Measurements from ENCODE around the gene ZEB2.

DNA sequence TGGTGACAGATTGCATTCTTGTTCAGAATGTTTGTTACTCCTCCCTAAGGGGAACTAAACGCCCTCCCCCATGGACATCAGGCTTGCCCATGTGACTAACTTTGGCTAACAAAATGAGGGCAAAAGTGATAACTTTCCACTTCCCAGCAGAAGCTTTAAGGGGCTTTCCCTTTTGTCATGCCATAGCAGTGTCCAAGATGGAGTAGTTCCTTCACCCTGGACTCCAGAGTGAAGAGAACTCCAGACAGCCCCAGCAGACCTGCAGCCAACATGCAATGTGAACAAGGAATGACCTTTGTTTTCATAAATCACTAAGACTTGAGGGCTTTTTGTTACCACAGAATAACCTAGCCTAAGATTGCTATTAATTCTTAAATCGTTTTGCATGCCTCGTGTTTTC, 163.5 kb downstream of the ZEB2 start:
- TF ChIP-seq, protein P1, sequence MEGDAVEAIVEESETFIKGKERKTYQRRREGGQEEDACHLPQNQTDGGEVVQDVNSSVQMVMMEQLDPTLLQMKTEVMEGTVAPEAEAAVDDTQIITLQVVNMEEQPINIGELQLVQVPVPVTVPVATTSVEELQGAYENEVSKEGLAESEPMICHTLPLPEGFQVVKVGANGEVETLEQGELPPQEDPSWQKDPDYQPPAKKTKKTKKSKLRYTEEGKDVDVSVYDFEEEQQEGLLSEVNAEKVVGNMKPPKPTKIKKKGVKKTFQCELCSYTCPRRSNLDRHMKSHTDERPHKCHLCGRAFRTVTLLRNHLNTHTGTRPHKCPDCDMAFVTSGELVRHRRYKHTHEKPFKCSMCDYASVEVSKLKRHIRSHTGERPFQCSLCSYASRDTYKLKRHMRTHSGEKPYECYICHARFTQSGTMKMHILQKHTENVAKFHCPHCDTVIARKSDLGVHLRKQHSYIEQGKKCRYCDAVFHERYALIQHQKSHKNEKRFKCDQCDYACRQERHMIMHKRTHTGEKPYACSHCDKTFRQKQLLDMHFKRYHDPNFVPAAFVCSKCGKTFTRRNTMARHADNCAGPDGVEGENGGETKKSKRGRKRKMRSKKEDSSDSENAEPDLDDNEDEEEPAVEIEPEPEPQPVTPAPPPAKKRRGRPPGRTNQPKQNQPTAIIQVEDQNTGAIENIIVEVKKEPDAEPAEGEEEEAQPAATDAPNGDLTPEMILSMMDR (IDR thresholded peaks at IDR 0.05 in 2 of 3, conservative IDR thresholded peaks at IDR 0.05 in 1 of 3; ENCODE audit: control insufficient read depth in 2 of 3, extremely low read depth in 1 of 3, insufficient read depth in 1 of 3, low read depth in 3 of 3, low read length in 3 of 3): no peak
- TF ChIP-seq NR2F1 (conservative IDR thresholded peaks at IDR 0.05) (no peak), RAD21 (IDR thresholded peaks at IDR 0.05; ENCODE audit: insufficient read depth, low read depth, low read length) (no peak), POLR2AphosphoS5 (IDR thresholded peaks at IDR 0.05; ENCODE audit: low read length) (no peak), EED (IDR thresholded peaks at IDR 0.05; ENCODE audit: low read depth) (no peak), SMC3 (IDR thresholded peaks at IDR 0.05; ENCODE audit: borderline replicate concordance, low read length) (no peak), CBFB (IDR thresholded peaks at IDR 0.05; ENCODE audit: low read depth) (no peak), SIN3A (IDR thresholded peaks at IDR 0.05; ENCODE audit: low read depth, low read length) (no peak), POLR2A (IDR thresholded peaks at IDR 0.05; ENCODE audit: low read depth, low read length) (no peak), NFIC (IDR thresholded peaks at IDR 0.05; ENCODE audit: low read depth, low read length) (no peak), BRCA1 (IDR thresholded peaks at IDR 0.05; ENCODE audit: low read depth, low read length) (no peak), EP300 (IDR thresholded peaks at IDR 0.05; ENCODE audit: borderline replicate concordance in 1 of 2, control insufficient read depth in 1 of 2, low read depth in 2 of 2, low read length in 2 of 2) (no peak), ZNF274 (IDR thresholded peaks at IDR 0.05; ENCODE audit: insufficient read depth, insufficient read length) (no peak)
- TF ChIP-seq, protein P2, sequence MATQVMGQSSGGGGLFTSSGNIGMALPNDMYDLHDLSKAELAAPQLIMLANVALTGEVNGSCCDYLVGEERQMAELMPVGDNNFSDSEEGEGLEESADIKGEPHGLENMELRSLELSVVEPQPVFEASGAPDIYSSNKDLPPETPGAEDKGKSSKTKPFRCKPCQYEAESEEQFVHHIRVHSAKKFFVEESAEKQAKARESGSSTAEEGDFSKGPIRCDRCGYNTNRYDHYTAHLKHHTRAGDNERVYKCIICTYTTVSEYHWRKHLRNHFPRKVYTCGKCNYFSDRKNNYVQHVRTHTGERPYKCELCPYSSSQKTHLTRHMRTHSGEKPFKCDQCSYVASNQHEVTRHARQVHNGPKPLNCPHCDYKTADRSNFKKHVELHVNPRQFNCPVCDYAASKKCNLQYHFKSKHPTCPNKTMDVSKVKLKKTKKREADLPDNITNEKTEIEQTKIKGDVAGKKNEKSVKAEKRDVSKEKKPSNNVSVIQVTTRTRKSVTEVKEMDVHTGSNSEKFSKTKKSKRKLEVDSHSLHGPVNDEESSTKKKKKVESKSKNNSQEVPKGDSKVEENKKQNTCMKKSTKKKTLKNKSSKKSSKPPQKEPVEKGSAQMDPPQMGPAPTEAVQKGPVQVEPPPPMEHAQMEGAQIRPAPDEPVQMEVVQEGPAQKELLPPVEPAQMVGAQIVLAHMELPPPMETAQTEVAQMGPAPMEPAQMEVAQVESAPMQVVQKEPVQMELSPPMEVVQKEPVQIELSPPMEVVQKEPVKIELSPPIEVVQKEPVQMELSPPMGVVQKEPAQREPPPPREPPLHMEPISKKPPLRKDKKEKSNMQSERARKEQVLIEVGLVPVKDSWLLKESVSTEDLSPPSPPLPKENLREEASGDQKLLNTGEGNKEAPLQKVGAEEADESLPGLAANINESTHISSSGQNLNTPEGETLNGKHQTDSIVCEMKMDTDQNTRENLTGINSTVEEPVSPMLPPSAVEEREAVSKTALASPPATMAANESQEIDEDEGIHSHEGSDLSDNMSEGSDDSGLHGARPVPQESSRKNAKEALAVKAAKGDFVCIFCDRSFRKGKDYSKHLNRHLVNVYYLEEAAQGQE (IDR thresholded peaks at IDR 0.05; ENCODE audit: low read depth, low read length): no peak

Measured in GM12878 (cell line).